ENCODE data around the gene RGS6.

RGS6 gene

DNA sequence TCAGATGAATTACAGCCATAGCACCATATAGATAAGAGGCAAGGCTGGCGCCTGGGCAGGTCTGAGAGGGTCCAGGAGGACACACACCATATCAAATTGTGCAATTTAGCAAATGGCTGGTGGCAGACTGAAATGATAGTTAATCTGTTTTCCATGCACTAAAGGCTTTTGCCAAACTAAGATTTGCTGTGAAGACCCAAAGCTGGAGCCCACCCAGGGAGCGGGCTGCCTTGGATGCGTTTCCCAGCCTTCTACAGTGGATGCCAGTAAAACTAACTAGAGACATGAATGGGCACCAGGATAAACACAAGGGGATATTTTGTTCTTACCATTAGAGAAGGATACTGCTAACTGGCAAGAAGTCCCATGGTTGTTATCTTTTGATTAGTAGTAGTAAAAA, 486.6 kb downstream of the RGS6 start:
- DNase-seq: no peak

DNA sequence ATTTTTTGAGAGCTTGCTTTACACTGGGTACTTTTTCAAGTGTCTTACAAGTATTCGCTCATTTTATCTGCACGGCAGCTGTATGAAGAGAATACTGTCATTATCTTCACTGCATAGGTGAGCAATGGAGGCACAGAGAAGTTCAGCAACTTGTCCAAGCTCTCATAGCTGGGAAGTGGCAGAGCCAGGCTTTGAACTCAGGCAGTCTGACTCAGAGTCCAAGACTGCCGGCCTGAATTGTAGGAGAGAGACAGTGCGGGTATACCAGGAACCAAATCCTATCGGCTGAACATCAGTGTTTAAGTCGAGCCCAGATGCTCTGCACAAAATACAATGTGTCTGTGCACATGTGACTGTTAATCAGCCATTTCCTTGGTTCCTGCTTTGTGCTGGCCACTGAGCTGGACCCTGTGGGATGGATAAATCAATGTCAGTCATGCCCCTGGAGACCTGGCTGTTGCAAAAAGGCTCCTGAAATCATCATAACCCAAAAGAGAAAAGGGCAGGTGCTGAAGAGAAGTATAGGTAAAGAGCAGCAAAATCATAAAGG, 487.1 kb downstream of the RGS6 start:
- DNase-seq: no peak

DNA sequence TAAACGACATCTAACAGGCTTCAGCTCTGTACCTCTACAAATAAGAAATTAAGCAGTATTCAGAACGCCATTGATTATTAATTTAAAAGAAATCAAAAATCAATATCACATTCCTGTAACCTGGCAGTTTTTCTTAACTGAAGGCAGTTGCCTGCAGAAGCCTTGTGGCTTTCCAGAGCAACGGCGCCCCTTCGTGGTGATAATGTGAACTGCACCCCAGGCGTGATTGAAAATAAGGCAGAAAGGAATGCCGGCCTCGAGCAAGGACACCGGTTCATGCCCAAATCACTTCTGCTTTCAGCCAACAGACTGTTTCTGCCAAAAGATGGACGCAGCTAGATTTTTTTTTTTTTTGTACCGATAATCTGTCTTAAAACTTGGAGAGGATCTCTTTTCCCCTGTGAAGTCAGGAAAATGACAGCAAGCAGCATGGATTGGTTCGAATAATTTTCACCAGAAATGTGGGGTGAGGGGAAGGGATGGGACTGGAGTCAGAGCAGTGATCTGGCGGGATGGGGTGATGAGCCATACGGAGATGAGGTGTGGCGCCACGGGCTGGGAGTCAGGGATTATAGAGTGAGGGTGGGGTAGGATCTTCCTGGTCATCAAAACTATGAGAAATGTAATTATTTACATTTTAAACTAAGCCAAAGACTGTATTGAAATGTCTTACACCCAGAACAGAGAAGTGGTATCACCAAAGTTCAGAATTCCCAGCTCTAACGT, 488.7 kb downstream of the RGS6 start:
- peak; percentile 42 for DNase-seq

DNA sequence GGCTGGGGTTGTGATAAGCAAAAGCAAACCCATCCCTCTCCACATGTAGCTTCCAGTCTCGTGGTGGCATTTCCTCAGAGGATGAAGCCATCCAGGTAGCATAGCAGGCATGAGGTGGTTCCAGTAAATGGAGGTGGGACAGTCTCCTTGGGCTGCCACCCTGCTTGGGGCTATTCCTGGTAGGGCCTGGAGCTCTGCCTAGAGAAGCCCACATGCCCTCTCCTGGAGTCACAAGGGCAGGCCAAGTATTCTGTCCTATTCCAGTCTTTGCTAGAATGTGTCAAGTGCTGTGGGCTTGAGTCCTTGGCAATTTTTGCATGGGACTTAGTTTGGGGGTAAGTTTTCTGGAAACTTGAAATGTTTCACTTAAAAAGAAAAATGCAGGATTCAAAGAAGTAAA, 491.7 kb downstream of the RGS6 start:
- no peak for DNase-seq

DNA sequence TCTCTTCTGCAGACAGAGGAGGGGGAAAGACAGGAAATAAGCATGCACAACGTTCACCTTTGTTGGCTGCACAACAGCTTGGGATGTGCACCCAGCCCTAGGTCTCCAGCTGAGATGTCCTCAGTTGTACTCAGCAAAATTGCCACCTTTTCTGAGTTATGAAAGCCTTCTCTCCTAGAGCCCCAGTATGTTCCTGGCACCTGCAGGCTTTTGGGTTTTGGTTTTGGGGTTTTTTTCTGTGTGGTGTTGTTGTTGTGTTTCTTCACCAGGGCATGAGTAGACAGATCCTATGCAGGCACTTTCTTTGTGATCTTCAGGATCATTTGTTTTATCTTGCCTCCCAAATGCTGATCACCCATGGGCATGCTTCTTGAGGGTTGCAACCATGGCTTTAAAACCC, 498.2 kb downstream of the RGS6 start:
- no peak for DNase-seq

DNA sequence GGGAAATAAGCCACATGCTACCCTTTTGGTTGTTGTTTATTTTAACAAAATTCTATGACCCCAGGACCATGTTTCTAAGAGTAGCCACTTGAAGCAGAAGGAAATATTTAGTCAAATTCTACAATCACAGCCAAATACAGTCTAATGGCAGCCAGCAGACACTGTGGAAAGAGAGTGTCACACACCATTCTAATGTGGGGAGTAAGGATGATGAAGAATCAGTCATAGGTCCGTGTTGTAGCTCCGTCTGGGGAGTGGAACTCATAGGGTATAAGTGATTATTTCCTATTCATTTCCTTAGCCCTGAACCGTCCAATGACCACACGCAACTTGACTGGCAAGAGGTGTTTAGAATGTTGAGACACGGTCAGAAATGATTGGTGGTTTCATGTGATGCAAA, 500.5 kb downstream of the RGS6 start:
- no peak for DNase-seq

DNA sequence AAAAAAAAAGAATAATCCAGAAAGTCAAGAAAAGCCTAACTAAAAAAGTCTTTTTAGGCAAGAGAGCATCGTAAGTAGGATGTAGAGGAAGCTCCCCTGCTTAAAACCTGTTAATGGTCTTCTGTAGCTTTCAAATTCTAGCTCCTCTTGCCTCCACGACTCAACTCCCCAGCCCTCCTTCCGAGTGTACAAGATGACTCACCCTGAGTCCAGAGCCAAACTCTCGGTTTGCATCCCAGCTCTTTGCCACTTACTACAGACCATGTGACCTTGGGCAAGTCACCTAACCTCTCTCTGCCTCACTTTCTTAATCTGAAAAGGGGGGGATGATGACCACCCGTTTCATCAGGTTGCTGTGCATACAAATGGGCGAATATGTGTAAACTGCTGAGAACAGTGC, 501.3 kb downstream of the RGS6 start:
- no peak for DNase-seq

DNA sequence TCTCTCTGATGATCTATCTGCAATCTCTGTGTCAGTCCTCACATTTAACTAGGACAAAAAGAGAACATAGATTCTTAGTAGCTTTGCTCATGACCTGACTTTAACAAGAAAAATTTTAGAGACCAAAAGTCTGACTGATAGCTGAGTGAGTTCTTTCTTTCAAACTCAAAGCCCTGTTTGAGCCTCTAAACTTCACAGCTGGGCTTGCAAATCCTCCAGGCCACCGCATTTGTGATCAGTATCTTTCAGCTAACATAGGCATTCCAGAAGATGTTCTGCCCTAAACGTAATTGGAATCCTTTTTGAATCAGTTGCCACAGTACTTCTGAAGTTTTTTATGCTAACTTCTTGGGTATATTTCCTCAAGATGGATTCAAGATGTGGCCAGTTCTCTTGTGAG, 502.6 kb downstream of the RGS6 start:
- no peak for DNase-seq

DNA sequence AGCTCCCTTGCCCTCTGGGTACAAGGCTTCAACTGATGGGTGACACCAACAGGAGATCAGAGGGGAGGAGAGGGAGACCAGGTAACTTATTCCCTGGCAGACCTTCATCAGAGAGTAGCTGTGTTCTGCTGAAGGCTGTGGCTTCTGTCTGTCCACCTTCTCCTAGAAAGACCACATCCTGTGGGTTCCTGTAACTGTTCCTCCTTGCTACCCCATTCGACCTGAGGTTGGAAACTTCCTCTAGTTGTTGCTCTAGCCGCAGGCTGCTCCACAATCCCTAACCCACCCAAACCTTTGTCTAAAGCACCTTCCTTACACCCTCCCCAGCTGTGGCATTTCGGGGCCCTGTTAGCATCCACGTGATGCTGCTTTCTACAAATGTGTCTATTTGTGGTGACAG, 507.5 kb downstream of the RGS6 start:
- DNase-seq: no peak

DNA sequence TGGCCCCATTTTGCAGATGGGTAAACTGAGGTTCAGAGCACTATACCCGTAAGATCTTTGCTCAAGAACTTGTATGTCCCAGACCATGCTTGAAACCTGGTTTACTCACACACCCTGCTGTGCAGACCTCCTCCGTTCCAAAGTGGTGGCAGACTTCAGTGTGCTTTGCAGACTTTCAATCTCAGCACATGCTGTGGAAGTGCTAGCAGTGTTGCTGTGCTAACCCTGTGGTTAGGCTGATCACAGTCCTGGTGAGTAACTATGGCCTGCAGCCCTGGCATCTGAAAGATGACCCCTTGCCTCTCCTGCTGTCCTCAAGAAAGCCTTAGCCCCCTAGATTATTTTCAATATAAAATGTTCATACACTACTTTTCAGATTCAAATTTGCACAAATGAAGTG, 511.0 kb downstream of the RGS6 start:
- no peak for DNase-seq

DNA sequence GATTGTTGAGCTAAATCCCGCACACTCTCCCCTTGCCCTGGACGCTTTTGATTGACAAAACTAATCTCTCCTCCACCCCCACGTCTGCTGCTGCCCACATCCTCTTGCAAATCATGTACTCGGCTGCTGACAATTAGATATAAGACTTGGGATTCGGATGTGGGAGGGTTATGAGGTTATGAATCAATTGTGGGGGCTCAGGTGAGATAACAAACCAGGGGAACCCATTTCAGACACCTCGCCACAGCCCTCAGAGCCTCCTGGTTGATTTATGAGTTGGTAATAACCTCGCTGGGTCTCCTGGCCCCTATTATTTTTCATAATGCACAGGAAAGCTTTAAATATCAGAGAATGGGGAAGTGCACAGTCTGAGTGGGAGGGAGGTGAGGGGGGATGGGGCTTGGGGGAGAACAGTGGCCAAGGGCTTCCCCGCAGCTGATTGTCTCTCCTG, 511.8 kb downstream of the RGS6 start:
- no peak for DNase-seq

DNA sequence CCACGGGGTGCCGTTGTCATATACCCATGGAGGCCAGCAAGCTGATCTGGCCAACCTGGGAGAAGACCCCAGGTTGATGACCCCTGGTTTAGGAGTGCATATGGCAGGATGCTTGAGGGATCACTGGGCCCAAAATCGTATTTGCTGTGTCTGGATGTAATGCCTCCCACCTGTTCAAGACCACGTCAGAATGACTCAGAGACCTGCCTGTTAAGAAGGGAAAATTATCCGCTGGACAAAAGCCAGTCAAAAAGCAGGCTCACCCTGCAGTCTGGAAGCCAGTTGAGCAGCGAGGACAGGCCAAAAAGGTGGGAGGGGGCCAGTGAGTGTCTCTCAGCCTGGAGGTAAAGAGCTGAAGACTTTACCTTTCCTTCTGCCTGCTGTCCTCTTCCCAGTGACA, 512.5 kb downstream of the RGS6 start:
- no peak for DNase-seq

DNA sequence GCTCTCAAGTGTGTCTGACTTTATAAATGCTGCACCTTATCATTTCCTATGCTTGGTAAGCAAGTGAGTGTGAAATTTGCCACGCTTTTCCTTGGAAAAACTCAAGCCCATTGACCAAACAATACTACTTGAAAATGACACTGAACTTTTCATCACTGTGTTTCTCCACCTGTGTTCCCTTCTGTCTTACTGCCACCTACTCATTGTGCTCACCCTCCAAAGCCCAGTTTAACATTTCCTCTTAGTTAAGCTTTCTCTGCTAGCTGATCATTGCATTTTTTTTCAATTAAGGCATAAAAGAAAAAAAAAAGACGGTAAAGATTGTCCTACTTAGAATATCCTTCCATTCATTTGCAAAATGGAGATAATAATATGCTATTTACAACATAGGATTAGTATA, 516.0 kb downstream of the RGS6 start:
- DNase-seq: no peak

DNA sequence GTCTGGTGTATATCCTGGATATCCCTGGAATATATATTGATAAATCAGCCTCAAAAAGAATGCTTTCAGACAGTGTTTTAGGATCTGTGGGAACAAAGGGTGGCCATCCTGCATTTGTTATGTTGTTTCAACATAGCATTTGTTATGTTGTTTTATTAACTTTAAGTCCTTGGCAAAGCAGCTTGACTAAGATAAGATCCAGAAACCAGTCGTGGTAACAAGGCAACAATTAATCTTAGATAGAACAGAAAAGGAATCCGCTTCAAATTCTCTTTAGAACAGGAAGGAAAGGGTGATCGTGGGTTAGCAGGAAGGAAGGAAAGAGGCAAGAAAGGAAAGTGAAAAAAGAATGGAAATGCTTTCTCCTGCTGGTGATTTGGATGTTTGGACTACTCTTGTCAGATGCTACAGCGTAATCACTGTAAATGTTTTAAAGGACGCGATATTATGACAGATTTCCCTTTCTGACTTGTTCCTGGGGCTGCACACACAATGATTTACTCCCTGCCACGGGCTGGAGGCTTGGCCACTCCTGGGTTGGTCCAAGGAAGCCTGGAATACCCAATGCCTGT, 518.3 kb downstream of the RGS6 start:
- DNase-seq: no peak

DNA sequence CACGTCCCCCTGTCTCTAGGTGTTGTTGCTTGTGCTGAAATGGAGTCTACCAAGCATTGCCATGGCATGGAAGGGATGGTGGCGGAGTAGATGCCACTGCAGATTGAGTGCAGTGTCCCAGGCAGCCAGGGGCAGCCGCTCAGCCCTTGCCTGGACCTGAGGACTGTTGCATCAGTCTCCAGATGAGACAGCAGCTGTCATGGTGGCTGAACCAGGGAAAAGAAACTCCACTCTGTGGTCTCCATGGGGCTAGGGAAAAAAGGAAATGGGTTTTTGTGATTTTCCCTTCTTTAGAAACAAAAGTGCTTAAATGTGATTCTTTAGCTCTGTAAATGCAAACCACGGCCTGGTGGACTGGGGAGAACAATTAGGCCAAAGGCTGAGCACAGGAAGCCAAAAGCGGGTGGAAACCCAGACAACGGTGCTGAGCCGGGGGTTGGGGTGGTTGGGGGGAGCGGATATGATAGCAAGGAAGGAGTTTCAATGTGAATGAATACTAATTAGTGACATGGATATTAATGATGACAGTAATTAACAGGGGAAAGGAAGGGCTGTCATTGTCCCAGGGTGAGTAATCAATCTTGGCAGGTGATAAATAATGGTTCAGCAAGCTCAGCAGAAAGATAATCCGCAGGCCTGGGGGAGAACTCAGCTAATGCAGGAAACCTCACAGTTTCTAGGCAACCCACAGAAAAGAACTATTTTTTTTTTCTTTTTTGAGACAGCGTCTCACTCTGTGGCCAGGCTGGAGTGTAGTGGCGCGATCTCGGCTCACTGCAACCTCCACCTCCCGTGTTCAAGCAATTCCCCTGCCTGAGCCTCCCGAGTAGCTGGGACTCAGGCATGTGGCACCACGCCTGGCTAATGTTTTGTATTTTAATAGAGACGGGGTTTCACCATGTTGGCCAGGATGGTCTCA, 519.1 kb downstream of the RGS6 start:
- DNase-seq: no peak

DNA sequence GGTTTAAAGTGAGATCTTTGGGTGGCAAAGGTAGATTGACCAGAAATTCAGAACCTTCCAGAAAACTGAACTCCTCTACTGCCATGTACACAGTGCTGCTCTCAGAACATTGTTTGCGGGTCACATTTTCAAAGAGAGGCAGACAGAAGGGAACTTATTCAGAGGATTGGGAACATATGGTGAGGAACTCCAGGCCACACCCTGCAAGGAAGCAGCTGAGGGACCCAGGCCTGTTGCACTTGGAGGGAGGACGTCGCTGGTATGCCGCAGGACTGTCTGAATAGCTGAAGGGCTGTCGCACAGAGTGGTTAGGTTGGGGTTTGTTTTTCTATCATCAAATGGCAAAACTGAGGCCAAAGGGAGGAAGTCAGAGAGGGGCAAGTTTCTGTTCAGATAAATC, 520.5 kb downstream of the RGS6 start:
- DNase-seq: no peak

DNA sequence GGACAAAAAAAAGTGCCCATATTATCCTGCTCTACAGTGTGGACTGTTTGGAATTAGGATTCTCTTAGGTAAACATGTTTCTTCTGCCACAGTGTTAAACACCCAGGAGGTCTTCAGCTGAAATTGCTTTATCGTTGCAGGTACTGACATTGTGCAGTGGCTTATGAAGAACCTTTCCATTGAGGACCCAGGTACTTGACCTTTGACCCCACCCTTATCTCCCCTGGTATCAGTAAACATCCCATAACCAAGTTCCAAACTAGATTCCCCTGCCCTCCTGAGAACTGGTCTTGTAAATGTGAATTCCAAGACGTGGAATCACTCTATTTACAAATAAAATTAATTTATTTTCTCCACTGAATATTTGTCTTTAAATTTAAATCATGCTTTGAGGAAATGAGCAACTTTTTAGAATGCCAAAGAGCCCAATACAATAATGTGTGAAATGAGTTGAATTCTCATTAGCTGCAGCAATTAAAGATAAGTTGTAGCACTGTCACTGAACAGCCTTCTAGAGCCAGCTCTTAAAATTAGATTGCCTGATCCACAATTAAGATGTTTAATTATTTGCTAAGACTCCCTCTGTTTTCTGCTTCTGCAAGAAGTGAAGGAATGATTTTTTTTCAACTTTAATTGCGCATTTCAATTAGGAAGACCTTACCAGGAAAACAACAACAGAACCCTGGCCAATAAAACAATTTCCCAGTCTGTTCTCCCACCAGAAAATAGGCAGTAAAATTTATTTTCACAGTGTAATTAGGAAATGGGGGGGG, 522.3 kb downstream of the RGS6 start:
- no peak for DNase-seq

DNA sequence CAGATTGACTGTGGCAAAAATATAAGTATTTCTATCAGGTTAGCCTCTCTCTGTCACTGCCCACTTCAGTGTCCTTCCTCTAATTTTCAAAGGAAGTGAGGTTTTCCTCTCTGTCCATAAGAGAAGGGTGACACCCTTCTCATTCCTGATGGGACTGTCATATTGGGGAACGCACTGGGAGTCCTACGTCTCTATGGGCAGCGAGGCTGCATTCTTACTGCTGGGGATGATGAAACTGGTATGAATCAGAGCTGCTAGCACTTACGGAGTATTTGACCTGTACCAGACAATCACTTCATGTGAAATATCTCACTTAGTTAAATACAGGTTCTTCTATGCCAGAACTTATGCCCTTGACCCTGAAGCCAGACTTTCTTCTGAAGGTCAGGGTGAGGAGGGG, 525.4 kb downstream of the RGS6 start:
- DNase-seq: no peak

DNA sequence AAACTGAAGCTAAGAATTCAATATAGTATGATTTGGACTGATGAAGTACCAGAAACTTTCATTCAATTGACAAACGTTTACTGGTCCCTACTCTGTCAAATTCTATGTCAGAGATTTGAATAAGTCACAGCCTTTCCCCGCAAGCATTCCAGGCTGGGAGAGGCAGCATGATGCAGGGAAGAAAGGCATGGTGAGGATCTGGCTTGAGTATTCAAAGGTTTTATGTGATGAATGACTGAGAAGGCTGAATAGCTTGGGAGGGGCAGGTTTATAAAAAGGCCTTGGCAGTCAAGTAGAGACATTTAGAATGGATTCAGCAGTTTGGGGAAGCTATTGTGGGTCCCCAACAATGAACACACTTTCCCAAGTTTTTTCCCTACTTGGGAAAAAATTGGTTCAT, 529.8 kb downstream of the RGS6 start:
- DNase-seq: no peak

DNA sequence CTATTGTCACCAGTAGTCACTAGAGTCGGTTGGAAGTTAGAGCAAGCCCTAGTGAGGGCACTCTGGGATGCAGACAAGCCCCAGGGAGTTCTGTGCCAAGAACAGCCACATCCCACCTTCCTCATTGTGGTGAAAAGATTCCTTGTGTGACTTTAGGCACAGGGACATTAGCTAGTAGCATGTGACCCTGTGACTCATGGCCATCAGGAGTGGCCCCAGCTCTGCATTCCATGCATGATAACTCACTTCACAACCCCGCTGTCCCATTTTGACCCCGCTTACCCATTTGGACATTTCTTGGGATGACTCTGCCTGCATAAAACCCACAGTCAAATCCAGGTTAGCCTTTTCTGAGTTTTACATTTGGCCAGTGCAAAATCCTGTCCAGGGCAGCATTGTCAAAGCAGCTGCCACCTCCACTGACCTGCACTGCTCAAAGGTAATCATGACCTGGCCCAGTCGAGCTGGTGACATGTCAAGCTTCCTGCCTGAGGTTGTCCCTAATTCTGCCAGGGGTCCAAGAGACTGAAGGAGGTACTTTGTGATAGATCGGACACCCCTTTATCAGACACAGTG, 531.1 kb downstream of the RGS6 start:
- DNase-seq: no peak

DNA sequence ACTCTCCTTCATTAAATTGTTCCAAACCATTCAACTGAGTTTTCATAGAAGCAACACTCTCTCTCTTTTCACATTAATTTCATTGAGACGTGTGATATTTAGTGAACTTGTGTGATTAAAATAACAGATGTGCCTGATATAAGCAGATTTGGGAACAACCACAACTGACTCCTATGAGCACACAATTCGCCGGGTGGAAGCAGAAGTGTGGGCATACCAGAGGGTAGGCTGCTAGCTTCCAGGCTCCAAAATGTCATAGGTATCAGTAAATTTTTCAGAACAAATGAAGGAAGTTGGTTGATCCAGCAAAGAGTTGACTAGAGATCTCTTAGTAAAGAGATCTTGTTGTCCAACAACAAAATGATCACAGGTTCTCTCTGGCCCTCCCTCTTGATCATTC, 532.0 kb downstream of the RGS6 start:
- no peak for DNase-seq

DNA sequence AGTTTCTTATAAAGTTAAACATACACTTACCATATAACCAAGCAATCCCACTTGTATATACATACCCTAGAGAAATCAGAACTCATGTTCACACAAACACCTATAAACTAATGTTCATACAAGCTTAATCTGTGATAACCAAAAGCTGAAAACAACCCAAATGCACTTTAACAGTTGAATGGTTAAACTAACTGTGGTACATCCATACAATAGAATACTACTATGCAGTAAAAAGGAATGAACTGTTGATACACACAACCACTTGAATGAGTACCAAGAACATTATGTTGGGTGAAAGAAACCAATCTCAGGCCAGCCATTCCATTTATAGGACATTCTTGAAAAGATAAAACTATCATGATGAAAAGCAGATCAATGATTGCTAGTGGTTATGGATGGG, 534.1 kb downstream of the RGS6 start:
- DNase-seq: no peak
